ENCODE measurements around the gene TTC39C.

- TF ChIP-seq, protein P1, sequence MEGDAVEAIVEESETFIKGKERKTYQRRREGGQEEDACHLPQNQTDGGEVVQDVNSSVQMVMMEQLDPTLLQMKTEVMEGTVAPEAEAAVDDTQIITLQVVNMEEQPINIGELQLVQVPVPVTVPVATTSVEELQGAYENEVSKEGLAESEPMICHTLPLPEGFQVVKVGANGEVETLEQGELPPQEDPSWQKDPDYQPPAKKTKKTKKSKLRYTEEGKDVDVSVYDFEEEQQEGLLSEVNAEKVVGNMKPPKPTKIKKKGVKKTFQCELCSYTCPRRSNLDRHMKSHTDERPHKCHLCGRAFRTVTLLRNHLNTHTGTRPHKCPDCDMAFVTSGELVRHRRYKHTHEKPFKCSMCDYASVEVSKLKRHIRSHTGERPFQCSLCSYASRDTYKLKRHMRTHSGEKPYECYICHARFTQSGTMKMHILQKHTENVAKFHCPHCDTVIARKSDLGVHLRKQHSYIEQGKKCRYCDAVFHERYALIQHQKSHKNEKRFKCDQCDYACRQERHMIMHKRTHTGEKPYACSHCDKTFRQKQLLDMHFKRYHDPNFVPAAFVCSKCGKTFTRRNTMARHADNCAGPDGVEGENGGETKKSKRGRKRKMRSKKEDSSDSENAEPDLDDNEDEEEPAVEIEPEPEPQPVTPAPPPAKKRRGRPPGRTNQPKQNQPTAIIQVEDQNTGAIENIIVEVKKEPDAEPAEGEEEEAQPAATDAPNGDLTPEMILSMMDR (IDR thresholded peaks at IDR 0.05 in 8 of 11, conservative IDR thresholded peaks at IDR 0.05 in 3 of 11): no peak
- TF ChIP-seq POLR2A (IDR thresholded peaks at IDR 0.05): no peak
Observed at GRCh38 chr18:24161304-24161703, 146.8 kb downstream of the TTC39C start.
